Activated naive CD4-positive, alpha-beta T cell treated with anti-CD3 and anti-CD28 coated beads, Interleukin-2, amount 10 ng/mL, durations not matched to agents 7 days and 5 days (primary cell): ENCODE data around the gene GPI.
"Not testable (repeated sequence)": the region's sequence is repeated elsewhere in the genome, so short reads cannot be mapped to it uniquely, and the experiment has no call there.

ENCODE experiments used
- CTCF ChIA-PET: fragments of 350-600 bp; sonication (Branson Sonifier 250); formaldehyde crosslinking; loops from one replicate; lab custom pipeline; 2021; ENCODE audit warnings: antibody characterized with exemption; lab: Charles Lee
- DNase-seq: peaks from one replicate; pipeline ENCODE4 v3.0.0-alpha.2; 2020
- H3K27ac Mint-ChIP-seq: one replicate; pipeline ENCODE4 v1.8.0; 2021; ENCODE audit warnings: mild to moderate bottlenecking, moderate library complexity, mixed read lengths
- H3K27me3 Mint-ChIP-seq: one replicate; pipeline ENCODE4 v1.8.0; 2021; ENCODE audit warnings: mild to moderate bottlenecking, mixed read lengths
- H3K36me3 Mint-ChIP-seq: one replicate; pipeline ENCODE4 v1.8.0; 2021; ENCODE audit warnings: mixed read lengths
- H3K4me1 Mint-ChIP-seq: one replicate; pipeline ENCODE4 v1.8.0; 2021; ENCODE audit warnings: mixed read lengths
- H3K4me3 Mint-ChIP-seq: one replicate; pipeline ENCODE4 v1.8.0; 2021; ENCODE audit warnings: mild to moderate bottlenecking, moderate library complexity, mixed read lengths
- H3K9me3 Mint-ChIP-seq: one replicate; pipeline ENCODE4 v1.8.0; 2021; ENCODE audit warnings: mixed read lengths

The GPI gene

DNA sequence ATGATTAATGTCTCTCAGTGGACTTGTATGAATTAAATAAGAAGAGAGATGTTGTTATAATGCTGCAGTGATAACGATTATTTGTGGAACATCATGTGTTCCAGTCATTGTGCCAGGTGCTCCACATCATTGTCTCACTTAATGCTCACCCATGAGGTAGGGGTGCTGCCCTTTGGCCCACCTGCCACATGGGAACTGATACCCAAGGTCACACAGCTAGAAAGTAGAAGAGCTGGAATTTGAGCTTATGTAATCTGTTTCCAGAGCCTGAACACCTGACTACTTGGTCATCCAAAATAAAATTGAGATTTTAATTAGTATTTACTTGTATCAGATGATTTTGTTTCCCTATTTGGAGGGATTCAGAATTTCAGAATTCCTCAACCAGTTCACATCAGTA, 36.0 kb upstream of the GPI start:
- Mint-ChIP-seq H3K36me3 (peaks cover 48% of the 10 kb centered on the region), H3K4me3 (no peak overlapping the region), H3K4me1 (no peaks in the 10 kb centered on the region), H3K27me3 (no peaks in the 10 kb centered on the region), H3K27ac (no peak overlapping the region), H3K9me3 (no peaks in the 10 kb centered on the region)
- CTCF ChIA-PET = no interaction called here
- DNase-seq = no peak

DNA sequence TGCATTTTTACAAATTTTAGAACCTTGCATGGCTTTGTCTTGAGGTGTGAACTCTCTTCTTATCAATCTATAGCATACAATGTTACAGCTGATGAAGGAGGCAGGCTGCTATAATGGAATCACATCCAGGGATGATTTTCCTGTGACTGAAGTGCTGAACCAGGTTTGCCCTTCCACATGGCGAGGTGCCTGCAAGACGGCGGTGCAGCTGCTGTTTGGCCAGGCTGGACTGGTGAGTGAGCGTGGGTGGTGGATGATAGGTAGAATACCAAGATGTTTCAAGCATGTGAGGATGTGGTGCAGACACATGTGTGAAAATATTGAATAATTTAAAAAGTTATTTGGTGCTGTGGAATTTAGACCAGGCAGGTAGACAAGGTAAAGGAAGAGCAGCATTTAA, 34.9 kb upstream of the GPI start:
- Mint-ChIP-seq H3K27ac (no peak overlapping the region), H3K4me1 (no peaks in the 10 kb centered on the region), H3K9me3 (no peaks in the 10 kb centered on the region), H3K36me3 (peaks cover 46% of the 10 kb centered on the region), H3K27me3 (no peaks in the 10 kb centered on the region), H3K4me3 (no peak overlapping the region)
- DNase-seq = no peak
- CTCF ChIA-PET = interaction anchor here (0.7 kb wide), 1 partner anchor 23 kb away, joined by 3 read pairs; no protein-coding TSS in a partner anchor

DNA sequence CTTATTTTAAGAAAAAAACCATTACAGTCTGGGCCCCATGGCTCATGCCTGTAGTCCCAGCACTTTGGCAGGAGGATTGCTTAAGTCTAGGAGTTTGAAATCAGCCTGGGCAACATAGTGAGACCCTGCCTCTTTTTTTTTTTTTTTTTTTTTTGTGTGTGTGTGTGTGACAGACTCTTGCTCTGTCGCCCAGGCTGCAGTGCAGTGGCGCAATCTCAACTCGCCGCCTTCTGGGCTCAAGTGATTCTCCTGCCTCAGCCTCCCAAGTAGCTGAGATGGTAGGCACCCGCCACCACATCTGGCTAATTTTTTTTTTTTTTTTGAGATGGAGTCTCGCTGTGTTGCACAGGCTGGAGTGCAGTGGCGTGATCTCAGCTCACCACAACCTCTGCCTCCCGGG, 34.4 kb upstream of the GPI start:
- peaks cover 41% of the 10 kb centered on the region for H3K36me3 Mint-ChIP-seq
- H3K9me3 Mint-ChIP-seq, H3K27me3 Mint-ChIP-seq, H3K27ac Mint-ChIP-seq, DNase-seq, H3K4me3 Mint-ChIP-seq, CTCF ChIA-PET, H3K4me1 Mint-ChIP-seq: not testable (repeated sequence)

DNA sequence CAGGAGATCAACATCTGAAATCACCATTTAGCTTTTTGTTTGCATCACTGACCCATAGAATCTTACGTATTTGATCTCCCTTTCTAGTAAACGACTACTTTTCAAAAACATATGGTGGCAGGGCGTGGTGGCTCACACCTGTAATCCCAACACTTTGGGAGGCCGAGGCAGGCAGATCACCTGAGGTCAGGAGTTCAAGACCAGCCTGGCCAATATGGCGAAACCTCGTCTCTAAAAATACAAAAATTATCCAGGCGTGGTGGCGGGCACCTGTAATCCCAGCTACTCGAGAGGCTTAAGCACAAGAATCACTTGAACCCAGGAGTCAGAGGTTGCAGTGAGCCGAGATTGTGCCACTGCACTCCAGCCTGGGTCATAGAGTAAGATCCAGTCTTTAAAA, 33.4 kb upstream of the GPI start:
- H3K9me3 Mint-ChIP-seq, H3K4me1 Mint-ChIP-seq, H3K27ac Mint-ChIP-seq, DNase-seq, H3K4me3 Mint-ChIP-seq, H3K27me3 Mint-ChIP-seq: not testable (repeated sequence)
- CTCF ChIA-PET = interaction anchor here (0.6 to 1.3 kb wide), 2 partner anchors 15 to 220 kb away, joined by 3 to 8 read pairs; no protein-coding TSS in a partner anchor
- H3K36me3 Mint-ChIP-seq = peaks cover 33% of the 10 kb centered on the region

DNA sequence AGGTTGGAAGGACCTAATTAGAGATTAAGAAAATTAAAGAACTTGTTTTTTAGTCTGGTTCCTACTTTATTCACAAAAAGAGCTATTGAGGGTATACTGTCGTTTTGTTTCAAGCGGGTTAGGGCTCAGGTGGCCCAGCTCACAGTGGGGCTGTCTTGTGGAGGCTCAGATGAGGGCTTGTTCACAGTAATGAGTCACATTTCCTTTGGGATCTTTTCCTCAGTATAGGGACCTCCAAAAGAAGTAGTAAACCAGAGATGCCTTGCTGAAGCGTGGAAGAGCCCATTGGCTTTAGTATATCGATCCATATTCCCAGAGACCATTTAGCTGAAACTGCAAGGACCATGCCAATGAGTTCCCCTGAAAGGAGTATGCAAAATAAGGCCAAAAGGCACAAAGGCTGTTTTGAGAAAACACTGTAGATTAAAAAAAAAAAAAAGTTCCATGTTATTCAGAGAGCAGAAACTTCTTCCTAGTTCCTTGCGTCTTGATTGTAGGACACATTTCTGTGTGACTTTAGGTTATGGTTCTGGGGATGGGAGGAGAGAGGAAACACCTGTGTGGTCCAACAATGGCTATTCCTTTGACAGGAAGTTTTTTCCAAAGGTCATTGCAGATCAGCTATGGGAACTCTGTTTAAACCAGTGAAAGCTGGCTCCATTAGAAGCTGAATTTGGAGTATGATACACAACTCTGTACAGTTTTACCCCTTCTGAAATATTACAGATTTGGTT, 32.8 kb upstream of the GPI start:
- Mint-ChIP-seq H3K27ac (no peak overlapping the region), H3K4me3 (no peak overlapping the region), H3K36me3 (peaks cover 36% of the 10 kb centered on the region), H3K9me3 (no peaks in the 10 kb centered on the region), H3K4me1 (peaks cover 6% of the 10 kb centered on the region), H3K27me3 (no peaks in the 10 kb centered on the region)
- CTCF ChIA-PET = interaction anchor here (1.3 kb wide), 1 partner anchor 15 kb away, joined by 8 read pairs; no protein-coding TSS in a partner anchor
- DNase-seq = no peak

DNA sequence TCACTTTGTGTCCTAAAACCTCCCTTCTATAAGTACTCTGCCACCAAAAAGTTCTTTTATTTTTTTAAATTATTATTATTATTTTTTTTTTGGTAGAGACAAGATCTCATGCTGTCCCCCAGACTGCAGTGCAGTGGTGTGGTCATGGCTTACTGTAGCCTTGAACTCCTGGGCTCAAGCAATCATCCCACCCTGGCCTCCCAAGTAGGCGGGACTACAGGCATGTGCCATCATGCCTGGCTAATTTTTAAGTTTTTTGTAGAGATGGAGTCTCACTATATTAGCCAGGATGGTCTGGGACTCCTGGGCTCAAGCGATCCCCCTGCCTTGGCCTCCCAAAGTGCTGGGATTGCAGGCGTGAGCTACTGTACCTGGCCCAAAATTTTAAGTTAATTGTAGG, 29.1 kb upstream of the GPI start:
- Mint-ChIP-seq H3K27ac (no peak overlapping the region), H3K36me3 (peaks cover 37% of the 10 kb centered on the region), H3K4me3 (no peak overlapping the region), H3K27me3 (no peaks in the 10 kb centered on the region), H3K4me1 (peaks cover 7% of the 10 kb centered on the region), H3K9me3 (no peaks in the 10 kb centered on the region)
- CTCF ChIA-PET = interaction anchor here (1.0 to 1.9 kb wide), 2 partner anchors 11 to 24 kb away, joined by 3 to 6 read pairs; no protein-coding TSS in a partner anchor
- no peak for DNase-seq

DNA sequence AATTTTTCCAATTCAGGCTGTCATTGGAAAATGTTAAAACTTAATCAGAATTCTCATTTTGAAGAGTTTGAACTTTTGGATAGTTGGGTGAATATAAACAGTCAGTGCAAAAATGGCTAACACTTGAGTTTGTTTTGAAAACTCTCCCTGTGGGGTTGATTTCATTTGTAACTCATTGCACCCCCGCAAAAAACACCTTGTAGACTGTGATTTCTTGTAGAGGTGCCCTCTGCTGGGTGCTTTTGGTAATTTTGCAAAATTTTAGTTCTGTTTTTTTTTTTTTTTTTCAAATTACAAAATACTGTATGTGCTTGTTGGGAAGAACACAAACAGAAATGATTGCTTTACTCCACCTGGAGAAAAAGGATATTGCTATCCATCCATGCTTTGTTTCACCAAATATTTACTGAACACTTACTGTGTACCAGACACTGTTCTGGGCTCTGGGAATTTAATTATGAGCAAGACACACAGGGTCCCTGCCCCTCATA, 28.2 kb upstream of the GPI start:
- H3K27me3 Mint-ChIP-seq = no peaks in the 10 kb centered on the region
- H3K4me1 Mint-ChIP-seq = peaks cover 7% of the 10 kb centered on the region
- H3K9me3 Mint-ChIP-seq = no peaks in the 10 kb centered on the region
- CTCF ChIA-PET = interaction anchor here (0.7 to 1.5 kb wide), 3 partner anchors 9 to 118 kb away, joined by 3 to 4 read pairs (median 3); no protein-coding TSS in a partner anchor
- H3K36me3 Mint-ChIP-seq = peaks cover 39% of the 10 kb centered on the region
- DNase-seq = peak; percentile 63
- H3K4me3 Mint-ChIP-seq = no peak overlapping the region
- H3K27ac Mint-ChIP-seq = no peak overlapping the region

DNA sequence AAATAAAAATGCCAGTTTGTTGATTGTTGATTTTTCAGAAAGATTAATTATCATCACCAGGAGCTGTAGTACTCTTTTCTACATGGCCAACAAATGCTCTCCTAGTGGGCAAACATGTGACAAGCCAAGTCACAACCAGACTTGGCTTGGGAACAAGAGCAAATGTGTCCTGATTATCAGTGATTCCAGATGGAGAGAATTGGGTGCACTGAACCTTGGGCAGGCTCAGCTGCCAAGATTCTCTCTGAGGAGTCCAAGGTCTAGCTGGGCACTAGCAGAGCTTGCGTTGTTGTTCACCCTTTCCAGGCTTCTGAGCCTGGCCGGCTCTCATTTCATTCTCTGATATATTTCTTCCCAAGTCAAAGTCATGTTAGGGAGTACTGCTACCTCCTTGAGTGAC, 27.3 kb upstream of the GPI start:
- CTCF ChIA-PET = interaction anchor here (0.5 to 1.5 kb wide), 8 partner anchors 8 to 133 kb away, joined by 3 to 4 read pairs (median 3); no protein-coding TSS in a partner anchor
- H3K4me3 Mint-ChIP-seq = no peak overlapping the region

DNA sequence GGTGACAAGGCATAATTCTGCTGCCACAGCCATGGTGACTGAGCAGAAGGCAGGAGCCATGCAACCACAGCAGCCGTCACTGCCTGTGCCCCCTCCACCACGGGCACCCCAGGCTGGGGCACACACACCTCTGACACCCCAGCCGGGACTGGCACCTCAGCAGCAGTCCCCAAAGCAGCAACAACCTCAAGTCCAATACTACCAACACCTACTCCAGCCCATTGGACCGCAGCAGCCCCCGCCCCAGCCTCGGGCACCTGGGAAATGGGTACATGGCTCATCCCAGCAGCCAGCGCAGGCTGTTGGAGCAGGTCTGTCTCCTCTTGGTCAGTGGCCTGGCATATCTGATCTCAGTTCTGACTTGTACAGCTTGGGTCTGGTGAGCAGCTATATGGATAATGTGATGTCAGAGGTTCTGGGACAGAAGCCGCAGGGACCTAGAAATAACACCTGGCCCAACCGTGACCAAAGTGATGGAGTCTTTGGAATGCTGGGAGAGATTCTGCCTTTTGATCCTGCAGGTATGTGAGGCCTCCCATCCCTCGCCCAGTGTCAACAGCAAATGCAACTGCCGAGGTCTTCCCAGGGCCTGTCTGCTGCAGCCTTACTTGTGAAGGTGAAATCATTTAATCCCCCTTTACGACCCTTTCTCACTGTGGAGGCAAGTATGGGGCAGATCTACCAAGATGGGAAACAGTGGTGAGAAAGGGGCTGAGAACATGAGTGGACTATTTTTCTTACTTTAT, 22.9 kb upstream of the GPI start:
- no peaks in the 10 kb centered on the region for H3K9me3 Mint-ChIP-seq
- H3K4me1 Mint-ChIP-seq = peaks cover 9% of the 10 kb centered on the region
- peaks cover 50% of the 10 kb centered on the region for H3K36me3 Mint-ChIP-seq
- H3K27ac Mint-ChIP-seq = peak overlapping the region; percentile 8
- CTCF ChIA-PET = interaction anchor here (1.1 kb wide), 1 partner anchor 100 kb away, joined by 4 read pairs; no protein-coding TSS in a partner anchor
- DNase-seq = no peak
- no peaks in the 10 kb centered on the region for H3K27me3 Mint-ChIP-seq
- no peak overlapping the region for H3K4me3 Mint-ChIP-seq

More for the DNA sequence above, 27.3 kb upstream of the GPI start:
- no peak overlapping the region for H3K27ac Mint-ChIP-seq
- peaks cover 7% of the 10 kb centered on the region for H3K4me1 Mint-ChIP-seq
- no peaks in the 10 kb centered on the region for H3K9me3 Mint-ChIP-seq
- no peak for DNase-seq
- H3K36me3 Mint-ChIP-seq = peaks cover 46% of the 10 kb centered on the region
- no peaks in the 10 kb centered on the region for H3K27me3 Mint-ChIP-seq

DNA sequence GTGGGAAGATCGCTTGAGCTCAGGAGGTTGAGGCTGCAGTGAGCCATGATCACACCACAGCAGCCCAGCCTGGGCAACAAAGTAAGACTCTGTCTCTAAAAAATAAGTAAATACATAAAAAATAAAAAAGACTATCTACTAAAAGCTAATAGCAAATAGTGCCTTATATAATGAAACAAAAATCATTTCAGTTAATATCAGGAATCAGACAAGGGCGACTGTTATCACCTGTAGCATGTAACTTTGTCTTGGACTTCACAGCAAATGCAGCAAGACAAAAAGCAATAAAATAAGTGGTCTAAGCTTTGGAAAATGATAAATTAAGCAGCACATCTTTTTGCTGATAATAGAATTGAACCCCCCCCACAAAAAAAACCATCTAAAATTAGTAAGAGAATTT, 21.2 kb upstream of the GPI start:
- Mint-ChIP-seq H3K27ac (no peak overlapping the region), H3K9me3 (no peaks in the 10 kb centered on the region), H3K27me3 (no peaks in the 10 kb centered on the region), H3K4me3 (no peak overlapping the region), H3K4me1 (peaks cover 12% of the 10 kb centered on the region), H3K36me3 (peaks cover 54% of the 10 kb centered on the region)
- CTCF ChIA-PET = interaction anchor here (0.7 to 1.1 kb wide), 3 partner anchors 39 to 102 kb away, joined by 3 to 4 read pairs (median 3); no protein-coding TSS in a partner anchor
- DNase-seq = no peak

DNA sequence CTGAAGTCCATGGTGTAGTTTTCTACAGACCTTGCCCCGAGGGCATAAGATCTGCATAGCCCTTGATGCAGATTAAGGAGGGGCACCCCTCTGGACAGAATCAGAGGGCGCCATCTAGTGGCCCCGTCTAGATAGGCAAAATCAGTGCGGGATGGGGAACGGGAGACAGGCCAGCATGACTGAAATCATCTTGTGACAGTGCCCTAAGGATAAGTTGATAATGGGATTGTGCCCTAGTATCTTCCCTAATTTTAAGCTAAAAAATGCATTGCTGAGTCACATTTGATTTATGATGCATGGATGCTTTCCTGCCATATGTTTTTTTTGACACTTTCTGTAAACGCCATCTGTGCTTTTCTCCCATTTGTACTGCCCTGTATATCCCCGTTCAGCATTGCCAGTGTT, 19.0 kb upstream of the GPI start:
- peaks cover 44% of the 10 kb centered on the region for H3K36me3 Mint-ChIP-seq
- H3K4me1 Mint-ChIP-seq = peaks cover 29% of the 10 kb centered on the region
- H3K4me3 Mint-ChIP-seq = no peak overlapping the region
- no peak overlapping the region for H3K27ac Mint-ChIP-seq
- no peaks in the 10 kb centered on the region for H3K27me3 Mint-ChIP-seq
- CTCF ChIA-PET = interaction anchor here (0.6 to 1.9 kb wide), 16 partner anchors 8 to 250 kb away, joined by 3 to 9 read pairs (median 4); no protein-coding TSS in a partner anchor
- no peaks in the 10 kb centered on the region for H3K9me3 Mint-ChIP-seq
- peak; percentile 78 for DNase-seq

DNA sequence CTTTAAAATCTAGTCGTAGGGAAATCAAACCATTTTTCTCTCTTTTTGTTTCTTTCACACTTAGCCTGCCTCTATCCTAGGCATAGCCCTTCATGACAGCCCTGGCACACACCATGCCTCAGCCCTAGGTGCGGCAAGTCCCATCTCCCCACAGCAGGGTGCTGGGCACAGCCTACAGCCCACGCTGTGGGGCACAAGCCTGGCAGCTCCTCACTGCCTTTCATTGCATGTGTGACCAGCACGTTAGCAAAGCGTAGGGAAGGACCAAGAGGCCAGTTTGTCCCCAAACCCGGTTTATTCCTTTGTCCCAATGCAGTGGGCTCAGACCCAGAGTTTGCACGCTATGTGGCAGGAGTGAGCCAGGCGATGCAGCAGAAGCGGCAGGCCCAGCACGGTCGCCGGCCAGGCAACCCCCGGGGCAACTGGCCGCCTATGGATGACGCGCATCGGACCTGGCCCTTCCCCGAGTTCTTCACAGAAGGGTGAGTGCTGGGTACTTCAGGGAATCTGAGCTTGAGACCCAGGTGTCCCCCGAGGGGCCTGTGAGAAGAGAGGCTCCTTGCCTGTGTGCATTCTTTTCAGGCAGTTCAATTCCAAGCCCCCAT, 17.3 kb upstream of the GPI start:
- CTCF ChIA-PET = interaction anchor here (0.6 to 1.9 kb wide), 3 partner anchors 12 to 188 kb away, joined by 3 to 8 read pairs (median 6); no protein-coding TSS in a partner anchor
- no peak for DNase-seq
- H3K27ac Mint-ChIP-seq = peak overlapping the region; percentile 5
- H3K4me3 Mint-ChIP-seq = no peak overlapping the region
- H3K36me3 Mint-ChIP-seq = peaks cover 44% of the 10 kb centered on the region
- H3K4me1 Mint-ChIP-seq = peaks cover 43% of the 10 kb centered on the region
- H3K9me3 Mint-ChIP-seq = no peaks in the 10 kb centered on the region
- no peaks in the 10 kb centered on the region for H3K27me3 Mint-ChIP-seq

DNA sequence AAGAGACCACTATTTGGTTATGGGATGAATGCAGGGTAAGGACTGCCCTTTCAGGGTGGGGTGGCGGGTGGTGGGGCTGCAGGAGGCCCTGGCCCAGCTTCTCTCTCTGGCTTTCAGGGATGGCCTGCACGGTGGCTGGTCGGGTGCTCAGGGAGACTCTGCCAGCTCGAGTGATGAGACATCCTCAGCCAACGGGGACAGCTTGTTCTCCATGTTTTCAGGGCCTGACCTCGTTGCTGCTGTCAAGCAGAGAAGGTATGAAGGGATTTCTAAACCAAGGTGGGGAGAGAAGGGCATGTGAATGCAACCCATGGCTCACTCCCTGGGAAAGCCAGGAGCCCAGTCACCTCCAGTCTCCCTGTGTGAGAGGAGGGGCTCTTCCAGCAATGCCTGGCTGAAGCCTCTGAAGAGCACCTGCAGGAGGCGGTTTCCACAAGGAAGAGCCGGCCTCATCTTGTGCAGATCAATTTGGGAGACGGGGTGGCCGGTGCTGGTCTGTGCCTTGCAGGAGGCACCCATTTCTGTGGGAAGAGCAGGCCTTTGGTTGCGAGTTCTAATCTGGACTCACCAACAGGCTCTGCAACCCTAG, 16.0 kb upstream of the GPI start:
- peak overlapping the region; percentile 96 for H3K27ac Mint-ChIP-seq
- no peak for DNase-seq
- H3K4me3 Mint-ChIP-seq = no peak overlapping the region
- H3K9me3 Mint-ChIP-seq = no peaks in the 10 kb centered on the region
- peaks cover 43% of the 10 kb centered on the region for H3K36me3 Mint-ChIP-seq
- CTCF ChIA-PET = interaction anchor here (0.7 to 0.8 kb wide), 3 partner anchors 10 to 92 kb away, joined by 3 to 5 read pairs (median 3); no protein-coding TSS in a partner anchor
- H3K27me3 Mint-ChIP-seq = no peaks in the 10 kb centered on the region
- peaks cover 43% of the 10 kb centered on the region for H3K4me1 Mint-ChIP-seq
